ENCODE results near the gene GLT1D1.

The GLT1D1 gene

DNA sequence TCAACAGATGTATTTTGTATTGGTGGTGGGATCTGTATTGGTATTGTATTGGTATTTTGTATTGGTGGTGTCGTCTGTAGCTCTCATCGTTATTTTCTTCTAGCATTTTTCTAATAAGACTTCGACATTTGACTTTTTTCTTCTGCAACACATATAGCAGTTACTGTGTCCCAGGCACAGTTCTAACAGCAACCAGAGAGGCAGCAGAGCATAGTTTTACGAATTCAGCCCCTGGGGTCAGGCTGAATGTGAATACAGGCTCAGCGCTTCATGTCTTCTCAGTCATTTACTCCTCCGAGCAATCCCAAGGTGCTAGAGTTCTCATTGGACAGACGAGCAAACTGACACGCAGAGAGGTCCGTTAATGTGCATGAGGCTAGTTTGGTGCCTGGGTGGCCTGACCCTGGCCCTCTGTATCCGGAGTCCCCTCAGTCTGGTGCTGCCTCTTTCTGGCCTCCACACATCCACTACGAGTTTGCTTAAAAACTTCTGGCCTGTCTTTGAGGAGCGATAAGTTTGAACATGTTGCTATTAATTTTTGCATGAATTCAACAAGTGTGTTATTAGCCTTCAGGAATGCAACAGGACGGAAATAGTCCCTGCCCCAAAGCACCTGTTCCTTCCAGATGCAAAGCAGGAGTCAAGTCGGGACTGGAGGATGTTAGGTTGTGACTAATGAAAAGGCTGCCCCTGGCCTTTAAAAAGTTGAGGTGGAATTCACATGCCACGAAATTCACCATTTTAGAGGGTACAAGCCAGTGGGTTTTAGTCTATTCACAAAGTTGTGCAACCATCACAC lies 87.0 kb downstream of the GLT1D1 start:
- Histone ChIP-seq H3K4me3 (ENCODE audit: low read depth in 1 of 2, low read length in 2 of 2) (no peak overlapping the region), H3K9me3 (ENCODE audit: insufficient read depth, low read length, severe bottlenecking) (no peaks in the 10 kb centered on the region), H4K20me1 (ENCODE audit: insufficient read depth, low read length) (no peaks in the 10 kb centered on the region), H3K27ac (ENCODE audit: low read length) (no peak overlapping the region), H3K36me3 (ENCODE audit: insufficient read depth, low read length) (no peaks in the 10 kb centered on the region), H3K9ac (ENCODE audit: low read depth, low read length) (no peak overlapping the region), H3K79me2 (ENCODE audit: insufficient read depth, low read length) (no peaks in the 10 kb centered on the region), H3K4me1 (ENCODE audit: insufficient read depth, low read length) (no peaks in the 10 kb centered on the region), H2AFZ (ENCODE audit: low read depth, low read length) (no peak overlapping the region), H3K4me2 (ENCODE audit: insufficient read depth, low read length) (no peak overlapping the region), H3K27me3 (ENCODE audit: insufficient read depth, low read length, poor library complexity) (no peaks in the 10 kb centered on the region)
- ATAC-seq (ENCODE audit: insufficient read depth, low read depth) (no peak), DNase-seq (no peak)
- TF ChIP-seq EZH2 (IDR thresholded peaks at IDR 0.05; ENCODE audit: borderline replicate concordance, low read depth, low read length, severe bottlenecking): no peak
- TF ChIP-seq, protein P1, sequence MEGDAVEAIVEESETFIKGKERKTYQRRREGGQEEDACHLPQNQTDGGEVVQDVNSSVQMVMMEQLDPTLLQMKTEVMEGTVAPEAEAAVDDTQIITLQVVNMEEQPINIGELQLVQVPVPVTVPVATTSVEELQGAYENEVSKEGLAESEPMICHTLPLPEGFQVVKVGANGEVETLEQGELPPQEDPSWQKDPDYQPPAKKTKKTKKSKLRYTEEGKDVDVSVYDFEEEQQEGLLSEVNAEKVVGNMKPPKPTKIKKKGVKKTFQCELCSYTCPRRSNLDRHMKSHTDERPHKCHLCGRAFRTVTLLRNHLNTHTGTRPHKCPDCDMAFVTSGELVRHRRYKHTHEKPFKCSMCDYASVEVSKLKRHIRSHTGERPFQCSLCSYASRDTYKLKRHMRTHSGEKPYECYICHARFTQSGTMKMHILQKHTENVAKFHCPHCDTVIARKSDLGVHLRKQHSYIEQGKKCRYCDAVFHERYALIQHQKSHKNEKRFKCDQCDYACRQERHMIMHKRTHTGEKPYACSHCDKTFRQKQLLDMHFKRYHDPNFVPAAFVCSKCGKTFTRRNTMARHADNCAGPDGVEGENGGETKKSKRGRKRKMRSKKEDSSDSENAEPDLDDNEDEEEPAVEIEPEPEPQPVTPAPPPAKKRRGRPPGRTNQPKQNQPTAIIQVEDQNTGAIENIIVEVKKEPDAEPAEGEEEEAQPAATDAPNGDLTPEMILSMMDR (IDR thresholded peaks at IDR 0.05; ENCODE audit: borderline replicate concordance, extremely low read depth, low read length, poor library complexity, severe bottlenecking): no peak

DNA sequence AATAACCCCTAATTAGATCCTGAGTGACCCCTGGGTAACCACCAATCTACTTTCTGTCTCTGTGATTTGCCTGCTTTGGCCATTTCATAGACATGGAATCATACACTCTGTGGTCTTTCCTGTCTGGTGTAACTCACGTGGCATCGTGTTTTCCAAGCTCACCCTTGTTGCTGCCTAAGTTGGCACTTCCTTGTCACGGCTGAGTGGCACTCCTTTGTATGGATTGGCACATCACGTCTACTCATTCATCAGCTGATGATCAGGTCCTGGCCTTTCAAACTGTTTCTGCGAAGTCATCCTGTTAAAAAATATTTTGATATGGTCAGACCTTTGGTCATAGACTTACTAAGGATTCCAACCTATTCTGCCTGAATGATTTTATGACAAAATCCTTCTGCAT lies 87.7 kb downstream of the GLT1D1 start:
- no peaks in the 10 kb centered on the region for H4K20me1 ChIP-seq (ENCODE audit: insufficient read depth, low read length)
- no peaks in the 10 kb centered on the region for H3K4me1 ChIP-seq (ENCODE audit: insufficient read depth, low read length)
- TF ChIP-seq EZH2 (IDR thresholded peaks at IDR 0.05; ENCODE audit: borderline replicate concordance, low read depth, low read length, severe bottlenecking): no peak
- TF ChIP-seq, protein P1 (IDR thresholded peaks at IDR 0.05; ENCODE audit: borderline replicate concordance, extremely low read depth, low read length, poor library complexity, severe bottlenecking): no peak
- H3K9me3 ChIP-seq (ENCODE audit: insufficient read depth, low read length, severe bottlenecking): no peaks in the 10 kb centered on the region
- no peak overlapping the region for H3K4me3 ChIP-seq (ENCODE audit: low read depth in 1 of 2, low read length in 2 of 2)
- no peaks in the 10 kb centered on the region for H3K36me3 ChIP-seq (ENCODE audit: insufficient read depth, low read length)
- no peak overlapping the region for H3K27ac ChIP-seq (ENCODE audit: low read length)
- no peaks in the 10 kb centered on the region for H3K79me2 ChIP-seq (ENCODE audit: insufficient read depth, low read length)
- no peak overlapping the region for H3K9ac ChIP-seq (ENCODE audit: low read depth, low read length)
- no peaks in the 10 kb centered on the region for H3K27me3 ChIP-seq (ENCODE audit: insufficient read depth, low read length, poor library complexity)
- no peak overlapping the region for H2AFZ ChIP-seq (ENCODE audit: low read depth, low read length)
- ATAC-seq (ENCODE audit: insufficient read depth, low read depth) (no peak), DNase-seq (no peak)
- no peak overlapping the region for H3K4me2 ChIP-seq (ENCODE audit: insufficient read depth, low read length)

DNA sequence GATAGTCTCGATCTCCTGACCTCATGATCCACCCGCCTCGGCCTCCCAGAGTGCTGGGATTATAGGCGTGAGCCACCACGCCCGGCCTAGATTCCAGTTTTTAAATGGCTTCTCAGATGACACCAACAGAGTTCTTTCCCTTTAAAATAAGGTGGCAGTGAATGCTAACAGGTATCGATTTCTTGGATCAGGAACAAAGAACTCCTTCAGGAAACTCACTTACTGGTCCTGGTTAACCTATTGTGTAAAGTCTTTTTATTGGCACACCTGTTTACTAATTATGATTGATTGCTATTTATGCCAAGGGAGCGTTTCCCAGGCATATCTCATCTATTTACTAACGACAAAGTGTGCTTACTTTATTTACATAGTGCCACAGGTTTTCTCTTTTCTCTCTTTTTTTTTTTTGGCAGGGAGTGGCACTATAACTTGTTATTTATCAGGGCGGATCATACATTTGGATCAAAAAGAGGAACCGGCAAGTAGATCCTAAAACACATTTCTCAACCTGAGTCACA lies 89.7 kb downstream of the GLT1D1 start:
- DNase-seq (no peak), ATAC-seq (ENCODE audit: insufficient read depth, low read depth) (no peak)
- H4K20me1 ChIP-seq (ENCODE audit: insufficient read depth, low read length): no peaks in the 10 kb centered on the region
- H3K79me2 ChIP-seq (ENCODE audit: insufficient read depth, low read length): no peaks in the 10 kb centered on the region
- no peak for TF ChIP-seq EZH2 (IDR thresholded peaks at IDR 0.05; ENCODE audit: borderline replicate concordance, low read depth, low read length, severe bottlenecking)
- TF ChIP-seq, protein P1 (IDR thresholded peaks at IDR 0.05; ENCODE audit: borderline replicate concordance, extremely low read depth, low read length, poor library complexity, severe bottlenecking): no peak
- no peaks in the 10 kb centered on the region for H3K4me1 ChIP-seq (ENCODE audit: insufficient read depth, low read length)
- H3K27me3 ChIP-seq (ENCODE audit: insufficient read depth, low read length, poor library complexity): no peaks in the 10 kb centered on the region
- H3K9ac ChIP-seq (ENCODE audit: low read depth, low read length): no peak overlapping the region
- no peaks in the 10 kb centered on the region for H3K9me3 ChIP-seq (ENCODE audit: insufficient read depth, low read length, severe bottlenecking)
- H3K36me3 ChIP-seq (ENCODE audit: insufficient read depth, low read length): no peaks in the 10 kb centered on the region
- H3K4me3 ChIP-seq (ENCODE audit: low read depth in 1 of 2, low read length in 2 of 2): no peak overlapping the region
- H3K27ac ChIP-seq (ENCODE audit: low read length): no peak overlapping the region
- no peak overlapping the region for H3K4me2 ChIP-seq (ENCODE audit: insufficient read depth, low read length)
- no peak overlapping the region for H2AFZ ChIP-seq (ENCODE audit: low read depth, low read length)

Measured in DND-41 (cell line).